NCI-H2227 (cell line): ENCODE data around the gene INKA1.
"Not testable (repeated sequence)": the region's sequence is repeated elsewhere in the genome, so short reads cannot be mapped to it uniquely, and the experiment has no call there.

Experiments
- DNase-seq: peaks from one replicate; lab custom pipeline; 2025; ENCODE audit not compliant: unreplicated experiment; lab: John Stamatoyannopoulos, UW

The INKA1 gene

GRCh38 chr3:49802719-49803464 is at the start of gene INKA1:
Gene INKA1, plus strand, starts transcription at chr3:49803261. Its CDS starts 132 bp downstream, at chr3:49803393.
- DNase-seq, result peak; percentile 90

- no peak for DNase-seq
Measured at GRCh38 chr3:49754536-49754935, 48.5 kb upstream of the INKA1 start.

- no peak for DNase-seq
Measured at GRCh38 chr3:49756036-49756435, 47.0 kb upstream of the INKA1 start.

GRCh38 chr3:49757197-49757596 is 45.9 kb upstream of the INKA1 start:
- DNase-seq, result no peak

GRCh38 chr3:49759226-49759625 is 43.8 kb upstream of the INKA1 start:
- no peak for DNase-seq

GRCh38 chr3:49761661-49762060 is 41.4 kb upstream of the INKA1 start:
- DNase-seq, result no peak

GRCh38 chr3:49763981-49764380 is 39.1 kb upstream of the INKA1 start:
- DNase-seq, result no peak

GRCh38 chr3:49769286-49769915 is 33.7 kb upstream of the INKA1 start:
- no peak for DNase-seq

GRCh38 chr3:49769926-49770325 is 33.1 kb upstream of the INKA1 start:
- DNase-seq, result no peak

GRCh38 chr3:49771340-49771938 is 31.6 kb upstream of the INKA1 start:
- no peak for DNase-seq

- DNase-seq, result no peak
Measured at GRCh38 chr3:49772703-49773102, 30.4 kb upstream of the INKA1 start.

- DNase-seq, result no peak
Measured at GRCh38 chr3:49775538-49775937, 27.5 kb upstream of the INKA1 start.

GRCh38 chr3:49776101-49776500 is 27.0 kb upstream of the INKA1 start:
- DNase-seq, result not testable (repeated sequence)

- DNase-seq, result no peak
Measured at GRCh38 chr3:49779358-49780079, 23.5 kb upstream of the INKA1 start.

GRCh38 chr3:49780080-49780974 is 22.7 kb upstream of the INKA1 start:
- DNase-seq, result no peak

GRCh38 chr3:49780975-49781365 is 22.1 kb upstream of the INKA1 start:
- DNase-seq, result not testable (repeated sequence)

GRCh38 chr3:49781415-49782199 is 21.5 kb upstream of the INKA1 start:
- no peak for DNase-seq

- not testable (repeated sequence) for DNase-seq
Measured at GRCh38 chr3:49782277-49782676, 20.8 kb upstream of the INKA1 start.

GRCh38 chr3:49785565-49786356 is 17.3 kb upstream of the INKA1 start:
- DNase-seq, result peak; percentile 25
